ENCODE results near the gene FXYD5.

FXYD5 gene

GRCh38 chr19:35160629-35161433 is 6.3 kb downstream of the FXYD5 start:
- no peak for DNase-seq

- DNase-seq: no peak
These were observed 6.9 kb downstream of the FXYD5 start for GRCh38 chr19:35161434-35161743.

GRCh38 chr19:35162471-35163326 is 8.2 kb downstream of the FXYD5 start:
- DNase-seq: no peak

- no peak for DNase-seq
These were observed 9.9 kb downstream of the FXYD5 start for GRCh38 chr19:35164418-35164817.

- DNase-seq: no peak
These were observed 10.9 kb downstream of the FXYD5 start for GRCh38 chr19:35165200-35166058.

- DNase-seq: no peak
These were observed 11.8 kb downstream of the FXYD5 start for GRCh38 chr19:35166100-35167063.

GRCh38 chr19:35167251-35168119 is 12.9 kb downstream of the FXYD5 start:
- no peak for DNase-seq

- no peak for DNase-seq
These were observed 13.7 kb downstream of the FXYD5 start for GRCh38 chr19:35168196-35168595.

GRCh38 chr19:35169221-35169995 is 14.9 kb downstream of the FXYD5 start:
- DNase-seq: no peak

GRCh38 chr19:35170359-35171061 is 16.0 kb downstream of the FXYD5 start:
- no peak for DNase-seq

- DNase-seq: no peak
These were observed 17.2 kb downstream of the FXYD5 start for GRCh38 chr19:35171730-35172129.

GRCh38 chr19:35174226-35174625 is 19.7 kb downstream of the FXYD5 start:
- DNase-seq: no peak

GRCh38 chr19:35176181-35176570 is 21.6 kb downstream of the FXYD5 start:
- no peak for DNase-seq

- DNase-seq: no peak
These were observed 23.1 kb downstream of the FXYD5 start for GRCh38 chr19:35177377-35178274.

- DNase-seq: no peak
These were observed 24.2 kb downstream of the FXYD5 start for GRCh38 chr19:35178701-35179100.

- no peak for DNase-seq
These were observed 25.3 kb downstream of the FXYD5 start for GRCh38 chr19:35179830-35180229.

- no peak for DNase-seq
These were observed 26.9 kb downstream of the FXYD5 start for GRCh38 chr19:35181387-35181786.

GRCh38 chr19:35184267-35184666 is 29.7 kb downstream of the FXYD5 start:
- DNase-seq: no peak

Data from central memory CD4-positive, alpha-beta T cell (primary cell).